ENCODE measurements around the gene MTX3.

DNA sequence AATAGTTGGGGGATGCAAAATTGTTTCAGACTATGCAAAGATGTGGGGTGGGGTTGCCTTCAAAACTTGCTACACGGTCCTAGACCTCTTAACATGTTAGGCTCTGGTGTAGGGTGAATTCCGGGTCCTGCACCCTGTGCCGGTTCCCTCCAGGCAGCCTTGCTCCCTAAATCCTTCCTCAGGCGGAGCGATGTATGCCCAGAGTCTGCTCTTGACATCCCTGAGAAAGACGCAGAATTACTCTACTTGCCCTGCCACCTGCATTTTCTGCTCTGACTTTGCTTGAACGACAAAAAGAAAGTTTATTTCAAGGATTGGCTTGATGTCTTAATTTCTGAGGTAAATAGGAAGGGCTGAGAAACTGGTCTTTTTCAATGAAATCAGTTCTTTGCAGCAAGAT lies 44.8 kb upstream of the MTX3 start:
- TF ChIP-seq CTCF (IDR thresholded peaks at IDR 0.05) = no peak
- TF ChIP-seq POLR2A (IDR thresholded peaks at IDR 0.05) = no peak
